Measurements from ENCODE around the gene NPTXR.

Gene NPTXR

GRCh38 chr22:38886333-38886732 lies 42.5 kb upstream of the NPTXR start:
- TF ChIP-seq CTCF (IDR thresholded peaks at IDR 0.05; ENCODE audit: low read depth, low read length, poor library complexity, severe bottlenecking) (no peak), EZH2phosphoT487 (IDR thresholded peaks at IDR 0.05; ENCODE audit: borderline replicate concordance, low read length) (no peak)
- Histone ChIP-seq H3K27me3 (ENCODE audit: control insufficient read depth, low read length) (peaks cover 18% of the 10 kb centered on the region), H3K9me2 (replicated peaks; ENCODE audit: control insufficient read depth, low read length) (no peaks in the 10 kb centered on the region), H3K27ac (ENCODE audit: low read depth, low read length) (no peak overlapping the region), H3K4me3 (ENCODE audit: low read length) (no peak overlapping the region), H3K9me3 (ENCODE audit: control insufficient read depth, insufficient read depth, low read length) (no peaks in the 10 kb centered on the region), H3K4me2 (ENCODE audit: low read length) (no peak overlapping the region), H3F3A (ENCODE audit: control insufficient read depth, insufficient read depth) (no peaks in the 10 kb centered on the region), H3K79me2 (ENCODE audit: control insufficient read depth, low read length) (no peaks in the 10 kb centered on the region), H3K4me1 (ENCODE audit: control insufficient read depth, low read length) (no peaks in the 10 kb centered on the region), H3K36me3 (ENCODE audit: control insufficient read depth, low read length) (no peaks in the 10 kb centered on the region), H4K20me1 (ENCODE audit: control insufficient read depth, insufficient read depth, low read depth, low read length) (no peaks in the 10 kb centered on the region)

- Histone ChIP-seq H3K4me1 (ENCODE audit: control insufficient read depth, low read length) (no peaks in the 10 kb centered on the region), H3K9me2 (replicated peaks; ENCODE audit: control insufficient read depth, low read length) (no peaks in the 10 kb centered on the region), H3K9me3 (ENCODE audit: control insufficient read depth, insufficient read depth, low read length) (no peaks in the 10 kb centered on the region), H3K4me3 (ENCODE audit: low read length) (no peak overlapping the region), H3F3A (ENCODE audit: control insufficient read depth, insufficient read depth) (no peaks in the 10 kb centered on the region), H3K36me3 (ENCODE audit: control insufficient read depth, low read length) (no peaks in the 10 kb centered on the region), H3K4me2 (ENCODE audit: low read length) (no peak overlapping the region), H4K20me1 (ENCODE audit: control insufficient read depth, insufficient read depth, low read depth, low read length) (no peaks in the 10 kb centered on the region), H3K27me3 (ENCODE audit: control insufficient read depth, low read length) (peaks cover 17% of the 10 kb centered on the region), H3K79me2 (ENCODE audit: control insufficient read depth, low read length) (no peaks in the 10 kb centered on the region), H3K27ac (ENCODE audit: low read depth, low read length) (no peak overlapping the region)
- no peak for TF ChIP-seq CTCF (IDR thresholded peaks at IDR 0.05; ENCODE audit: low read depth, low read length, poor library complexity, severe bottlenecking)
- no peak for TF ChIP-seq EZH2phosphoT487 (IDR thresholded peaks at IDR 0.05; ENCODE audit: borderline replicate concordance, low read length)
Measured at GRCh38 chr22:38882972-38883622, 39.3 kb upstream of the NPTXR start.

- no peak overlapping the region for H3K4me2 ChIP-seq (ENCODE audit: low read length)
- no peaks in the 10 kb centered on the region for H4K20me1 ChIP-seq (ENCODE audit: control insufficient read depth, insufficient read depth, low read depth, low read length)
- no peak overlapping the region for H3K4me3 ChIP-seq (ENCODE audit: low read length)
- no peaks in the 10 kb centered on the region for H3K4me1 ChIP-seq (ENCODE audit: control insufficient read depth, low read length)
- H3F3A ChIP-seq (ENCODE audit: control insufficient read depth, insufficient read depth) = no peaks in the 10 kb centered on the region
- no peak for TF ChIP-seq CTCF (IDR thresholded peaks at IDR 0.05; ENCODE audit: low read depth, low read length, poor library complexity, severe bottlenecking)
- TF ChIP-seq EZH2phosphoT487 (IDR thresholded peaks at IDR 0.05; ENCODE audit: borderline replicate concordance, low read length) = no peak
- no peak overlapping the region for H3K27ac ChIP-seq (ENCODE audit: low read depth, low read length)
- no peaks in the 10 kb centered on the region for H3K79me2 ChIP-seq (ENCODE audit: control insufficient read depth, low read length)
- no peaks in the 10 kb centered on the region for H3K9me2 ChIP-seq (replicated peaks; ENCODE audit: control insufficient read depth, low read length)
- peaks cover 19% of the 10 kb centered on the region for H3K27me3 ChIP-seq (ENCODE audit: control insufficient read depth, low read length)
- H3K36me3 ChIP-seq (ENCODE audit: control insufficient read depth, low read length) = no peaks in the 10 kb centered on the region
- no peaks in the 10 kb centered on the region for H3K9me3 ChIP-seq (ENCODE audit: control insufficient read depth, insufficient read depth, low read length)
Measured at GRCh38 chr22:38881997-38882879, 38.4 kb upstream of the NPTXR start.
